GM23338 (cell line): ENCODE data around the gene GMPR. TPM values are rescaled to one million over a fixed set of nuclear protein-coding genes. Genes with fewer than 3 reads are reported as not detected.

Experiments used
- ATAC-seq: fragments of 200-7000 bp; cut with Tn5 transposase; 3 replicates; pipeline ENCODE4 v1.9.1; 2020
- DNase-seq: peaks from one replicate; pipeline ENCODE4 v3.0.0-alpha.2; 2015; ENCODE audit warnings: low spot score
- H2AFZ ChIP-seq: fragments of 200-600 bp; sonication (generic); 2 replicates; pipeline ENCODE4 v1.8.0; 2016; ENCODE audit warnings: antibody characterized with exemption, mild to moderate bottlenecking, moderate library complexity
- H3F3A ChIP-seq: fragments of 200-600 bp; sonication (generic); replicated peaks from 2 replicates; pipeline ENCODE4 v1.8.0; 2017; ENCODE audit warnings: antibody characterized with exemption, mixed run types, low read depth
- H3K27ac ChIP-seq: fragments of 200-600 bp; sonication (generic); 2 replicates; pipeline ENCODE4 v1.6.1; 2016; ENCODE audit warnings: low read depth
- H3K27me3 ChIP-seq: fragments of 200-600 bp; sonication (generic); 2 replicates; pipeline ENCODE4 v1.8.0; 2016; ENCODE audit warnings: mild to moderate bottlenecking, mixed run types, moderate library complexity; ENCODE audit not compliant: insufficient read depth
- H3K36me3 ChIP-seq: fragments of 200-600 bp; sonication (generic); 2 replicates; pipeline ENCODE4 v1.8.0; 2016; ENCODE audit warnings: mild to moderate bottlenecking; ENCODE audit not compliant: insufficient read depth
- H3K4me1 ChIP-seq: fragments of 200-600 bp; sonication (generic); 2 replicates; pipeline ENCODE4 v1.8.0; 2016; ENCODE audit warnings: mild to moderate bottlenecking, moderate library complexity; ENCODE audit not compliant: insufficient read depth
- H3K4me2 ChIP-seq: fragments of 200-600 bp; sonication (generic); 2 replicates; pipeline ENCODE4 v1.7.1; 2017; ENCODE audit warnings: mixed run types
- H3K4me3 ChIP-seq: fragments of 200-600 bp; sonication (generic); 2 replicates; pipeline ENCODE4 v1.6.1; 2016; ENCODE audit warnings: mixed run types
- H3K79me2 ChIP-seq: fragments of 200-600 bp; sonication (generic); replicated peaks from 2 replicates; pipeline ENCODE4 v1.8.0; 2017; ENCODE audit warnings: mild to moderate bottlenecking; ENCODE audit not compliant: insufficient read depth
- H3K9me2 ChIP-seq: fragments of 200-600 bp; sonication (generic); 2 replicates; pipeline ENCODE4 v1.8.0; 2017; ENCODE audit not compliant: insufficient read depth
- H4K20me1 ChIP-seq: fragments of 200-600 bp; sonication (generic); replicated peaks from 2 replicates; pipeline ENCODE4 v1.8.0; 2017; ENCODE audit warnings: mild to moderate bottlenecking; ENCODE audit not compliant: insufficient read depth
- H3K27ac Mint-ChIP-seq: 2 replicates; pipeline ENCODE4 v1.8.0; 2020; ENCODE audit warnings: inconsistent platforms, mild to moderate bottlenecking, moderate library complexity, mixed read lengths
- H3K27me3 Mint-ChIP-seq: 3 replicates; pipeline ENCODE4 v1.8.0; 2022; ENCODE audit warnings: low read depth, mild to moderate bottlenecking, moderate library complexity, mixed read lengths, inconsistent platforms; ENCODE audit not compliant: insufficient read depth, poor library complexity
- H3K36me3 Mint-ChIP-seq: 3 replicates; pipeline ENCODE4 v1.8.0; 2021; ENCODE audit warnings: low read depth, mild to moderate bottlenecking, inconsistent platforms, moderate library complexity, mixed read lengths
- H3K4me1 Mint-ChIP-seq: 3 replicates; pipeline ENCODE4 v1.8.0; 2020; ENCODE audit warnings: mild to moderate bottlenecking, inconsistent platforms, mixed read lengths
- H3K4me3 Mint-ChIP-seq: 3 replicates; pipeline ENCODE4 v1.8.0; 2021; ENCODE audit warnings: moderate library complexity, mild to moderate bottlenecking, inconsistent platforms, mixed read lengths
- H3K9me3 Mint-ChIP-seq: 3 replicates; pipeline ENCODE4 v1.8.0; 2020; ENCODE audit warnings: moderate library complexity, mild to moderate bottlenecking, inconsistent platforms, mixed read lengths
- CREB1 ChIP-seq: fragments of 250-450 bp; sonication (Bioruptor Pico); IDR thresholded peaks from 2 replicates; pipeline ENCODE4 v1.5.0; 2020; ENCODE audit warnings: low read depth, mild to moderate bottlenecking, moderate library complexity
- EZH2 ChIP-seq: fragments of 200-600 bp; sonication (generic); IDR thresholded peaks from one replicate; pipeline ENCODE4 v1.8.0; 2017; ENCODE audit warnings: antibody characterized with exemption, mild to moderate bottlenecking, low read depth; ENCODE audit not compliant: unreplicated experiment
- EZH2phosphoT487 ChIP-seq: fragments of 200-600 bp; sonication (generic); IDR thresholded peaks from one replicate; pipeline ENCODE4 v1.8.1; 2018; ENCODE audit warnings: antibody characterized with exemption; ENCODE audit not compliant: unreplicated experiment
- JUNB ChIP-seq: IDR thresholded peaks from one replicate; pipeline ENCODE4 v1.6.1; 2016; ENCODE audit warnings: antibody characterized with exemption; ENCODE audit not compliant: unreplicated experiment
- NANOG ChIP-seq: IDR thresholded peaks from 2 replicates; pipeline ENCODE4 v1.6.1; 2016; ENCODE audit warnings: antibody characterized with exemption, borderline replicate concordance
- POLR2AphosphoS5 ChIP-seq: IDR thresholded peaks from 2 replicates; pipeline ENCODE4 v1.6.1; 2016; ENCODE audit warnings: antibody characterized with exemption, low read depth
- STAT1 ChIP-seq: IDR thresholded peaks from one replicate; pipeline ENCODE4 v1.6.1; 2016; ENCODE audit warnings: antibody characterized with exemption; ENCODE audit not compliant: unreplicated experiment
- ZNF114 ChIP-seq: fragments of 250-450 bp; sonication (Bioruptor Pico); IDR thresholded peaks from 2 replicates; pipeline ENCODE4 v1.5.0; 2020; ENCODE audit warnings: mild to moderate bottlenecking, moderate library complexity
- ZNF331 ChIP-seq: fragments of 250-450 bp; sonication (Bioruptor Pico); IDR thresholded peaks from 2 replicates; pipeline ENCODE4 v1.5.0; 2020; ENCODE audit warnings: low read depth, mild to moderate bottlenecking, moderate library complexity
- polyA plus RNA-seq: library from polyadenylated mRNA; unstranded; fragments of >200 nt; fragmentation: Nextera tagmentation; extraction: Ambion mirVana; gene quantifications from 2 replicates; pipeline ENCODE4 v1.2.1, GENCODE V29; 2016
- total RNA-seq: library from RNA; depleted of rRNA; stranded (reverse); fragments of >200 nt; shearing (Covaris generic); gene quantifications from 2 replicates; pipeline ENCODE4 v1.2.3, GENCODE V29; 2014
- TF ChIP-seq, protein P1 (sequence below), 2 experiments: fragments of 200-600 bp in 1 of 2; sonication (generic) in 1 of 2; conservative IDR thresholded peaks; 2 replicates each; pipeline versions ENCODE4 v1.5.1 to v1.6.1; 2016 to 2017; ENCODE audit warnings: antibody characterized with exemption in 2 of 2, low read depth in 2 of 2, mild to moderate bottlenecking in 2 of 2, moderate library complexity in 1 of 2
- TF ChIP-seq, protein P2 (sequence below): IDR thresholded peaks from one replicate; pipeline ENCODE4 v1.6.1; 2018; ENCODE audit warnings: antibody characterized with exemption; ENCODE audit not compliant: unreplicated experiment

GMPR gene
- total and polyA plus RNA-seq, 2 experiments from 2014 or later = 0.23 to 0.35 TPM

DNA sequence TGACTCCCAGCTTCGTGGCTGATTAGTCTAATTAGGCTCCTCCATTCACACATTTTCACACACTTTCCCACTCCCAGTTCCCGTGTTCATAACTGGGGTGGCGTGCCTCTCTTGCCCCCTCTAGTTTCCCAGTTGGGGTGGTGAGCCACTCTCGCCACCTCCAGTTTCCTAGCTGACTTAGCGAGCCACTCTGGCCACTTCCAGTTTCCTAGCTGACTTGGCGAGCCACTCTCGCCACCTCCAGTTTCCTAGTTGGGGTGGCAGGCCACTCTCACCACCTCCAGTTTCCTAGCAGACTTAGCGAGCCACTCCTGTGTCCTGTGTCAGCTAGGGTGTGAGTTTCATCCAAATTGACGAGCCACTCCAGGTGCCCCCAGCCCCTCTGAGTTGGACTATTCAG is 7.4 kb upstream of the GMPR start:
- H3K27me3 ChIP-seq = 0 out of 2 replicates have a peak, but pooled peaks cover 1% of the 10 kb centered on the region
- no peak overlapping the region for H3K4me2 ChIP-seq
- H3K27ac ChIP-seq = no peak overlapping the region
- H3K79me2 ChIP-seq = no peaks in the 10 kb centered on the region
- Mint-ChIP-seq H3K4me3 (no peak overlapping the region), H3K27me3 (peaks cover 2% of the 10 kb centered on the region), H3K9me3 (peaks cover 4% of the 10 kb centered on the region; the same call in 1 of the 3 replicates), H3K4me1 (0 out of 3 replicates have a peak, but pooled peaks cover 2% of the 10 kb centered on the region), H3K27ac (no peak overlapping the region), H3K36me3 (no peaks in the 10 kb centered on the region)
- no peak for TF ChIP-seq STAT1
- TF ChIP-seq, protein P1, sequence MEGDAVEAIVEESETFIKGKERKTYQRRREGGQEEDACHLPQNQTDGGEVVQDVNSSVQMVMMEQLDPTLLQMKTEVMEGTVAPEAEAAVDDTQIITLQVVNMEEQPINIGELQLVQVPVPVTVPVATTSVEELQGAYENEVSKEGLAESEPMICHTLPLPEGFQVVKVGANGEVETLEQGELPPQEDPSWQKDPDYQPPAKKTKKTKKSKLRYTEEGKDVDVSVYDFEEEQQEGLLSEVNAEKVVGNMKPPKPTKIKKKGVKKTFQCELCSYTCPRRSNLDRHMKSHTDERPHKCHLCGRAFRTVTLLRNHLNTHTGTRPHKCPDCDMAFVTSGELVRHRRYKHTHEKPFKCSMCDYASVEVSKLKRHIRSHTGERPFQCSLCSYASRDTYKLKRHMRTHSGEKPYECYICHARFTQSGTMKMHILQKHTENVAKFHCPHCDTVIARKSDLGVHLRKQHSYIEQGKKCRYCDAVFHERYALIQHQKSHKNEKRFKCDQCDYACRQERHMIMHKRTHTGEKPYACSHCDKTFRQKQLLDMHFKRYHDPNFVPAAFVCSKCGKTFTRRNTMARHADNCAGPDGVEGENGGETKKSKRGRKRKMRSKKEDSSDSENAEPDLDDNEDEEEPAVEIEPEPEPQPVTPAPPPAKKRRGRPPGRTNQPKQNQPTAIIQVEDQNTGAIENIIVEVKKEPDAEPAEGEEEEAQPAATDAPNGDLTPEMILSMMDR (conservative IDR thresholded peaks at IDR 0.05; ENCODE audit: low read depth in 2 of 2) = 0 out of 4 replicates have a peak, but pooled peaks of 1 of the 2 experiments have one; percentile 13
- TF ChIP-seq CREB1 (CRISPR knock-in tag) = no peak
- no peak for DNase-seq
- no peaks in the 10 kb centered on the region for H3K9me2 ChIP-seq
- ATAC-seq = no peak
- no peak overlapping the region for H2AFZ ChIP-seq
- H3F3A ChIP-seq = no peaks in the 10 kb centered on the region
- no peak overlapping the region for H3K4me3 ChIP-seq
- no peaks in the 10 kb centered on the region for H4K20me1 ChIP-seq
- 0 out of 2 replicates have a peak, but pooled peaks cover 7% of the 10 kb centered on the region for H3K4me1 ChIP-seq
- no peaks in the 10 kb centered on the region for H3K36me3 ChIP-seq

DNA sequence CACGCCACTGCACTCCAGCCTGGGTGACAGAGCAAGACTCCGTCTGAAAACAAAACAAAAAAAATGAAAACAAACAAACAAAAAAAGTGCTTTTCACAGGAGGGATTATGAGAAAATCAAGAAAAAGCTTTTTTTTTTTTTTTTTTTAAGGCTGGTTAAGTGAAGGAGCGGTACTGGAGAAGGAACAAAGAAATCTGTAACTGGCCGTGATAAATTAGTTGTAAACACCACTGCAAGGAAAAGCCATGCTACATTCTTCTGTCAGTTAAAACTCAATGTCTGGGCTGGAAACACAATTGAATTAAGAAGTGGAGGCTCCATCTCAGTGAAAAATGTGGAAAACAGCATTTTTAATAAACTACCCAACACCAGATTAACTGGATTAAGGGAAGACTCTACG is 6.3 kb upstream of the GMPR start:
- Mint-ChIP-seq H3K9me3 (no peaks in the 10 kb centered on the region), H3K27me3 (peaks cover 4% of the 10 kb centered on the region), H3K4me1 (peaks cover 2% of the 10 kb centered on the region; the same call in 1 of the 3 replicates), H3K27ac (no peak overlapping the region), H3K36me3 (no peaks in the 10 kb centered on the region), H3K4me3 (no peak overlapping the region)
- no peak overlapping the region for H3K4me2 ChIP-seq
- peaks cover 11% of the 10 kb centered on the region for H3K27me3 ChIP-seq
- ATAC-seq (no peak), DNase-seq (no peak)
- H3F3A ChIP-seq = no peaks in the 10 kb centered on the region
- no peaks in the 10 kb centered on the region for H4K20me1 ChIP-seq
- H3K4me1 ChIP-seq = 0 out of 2 replicates have a peak, but pooled peaks cover 7% of the 10 kb centered on the region
- H3K4me3 ChIP-seq = no peak overlapping the region
- H3K79me2 ChIP-seq = no peaks in the 10 kb centered on the region
- no peak overlapping the region for H2AFZ ChIP-seq
- H3K36me3 ChIP-seq = no peaks in the 10 kb centered on the region
- no peak overlapping the region for H3K27ac ChIP-seq
- no peaks in the 10 kb centered on the region for H3K9me2 ChIP-seq
- TF ChIP-seq JUNB (no peak), ZNF114 (CRISPR knock-in tag) (no peak), CREB1 (CRISPR knock-in tag) (no peak), EZH2 (no peak), ZNF331 (no peak), NANOG (no peak), POLR2AphosphoS5 (no peak), STAT1 (no peak), EZH2phosphoT487 (no peak)
- TF ChIP-seq, protein P2, sequence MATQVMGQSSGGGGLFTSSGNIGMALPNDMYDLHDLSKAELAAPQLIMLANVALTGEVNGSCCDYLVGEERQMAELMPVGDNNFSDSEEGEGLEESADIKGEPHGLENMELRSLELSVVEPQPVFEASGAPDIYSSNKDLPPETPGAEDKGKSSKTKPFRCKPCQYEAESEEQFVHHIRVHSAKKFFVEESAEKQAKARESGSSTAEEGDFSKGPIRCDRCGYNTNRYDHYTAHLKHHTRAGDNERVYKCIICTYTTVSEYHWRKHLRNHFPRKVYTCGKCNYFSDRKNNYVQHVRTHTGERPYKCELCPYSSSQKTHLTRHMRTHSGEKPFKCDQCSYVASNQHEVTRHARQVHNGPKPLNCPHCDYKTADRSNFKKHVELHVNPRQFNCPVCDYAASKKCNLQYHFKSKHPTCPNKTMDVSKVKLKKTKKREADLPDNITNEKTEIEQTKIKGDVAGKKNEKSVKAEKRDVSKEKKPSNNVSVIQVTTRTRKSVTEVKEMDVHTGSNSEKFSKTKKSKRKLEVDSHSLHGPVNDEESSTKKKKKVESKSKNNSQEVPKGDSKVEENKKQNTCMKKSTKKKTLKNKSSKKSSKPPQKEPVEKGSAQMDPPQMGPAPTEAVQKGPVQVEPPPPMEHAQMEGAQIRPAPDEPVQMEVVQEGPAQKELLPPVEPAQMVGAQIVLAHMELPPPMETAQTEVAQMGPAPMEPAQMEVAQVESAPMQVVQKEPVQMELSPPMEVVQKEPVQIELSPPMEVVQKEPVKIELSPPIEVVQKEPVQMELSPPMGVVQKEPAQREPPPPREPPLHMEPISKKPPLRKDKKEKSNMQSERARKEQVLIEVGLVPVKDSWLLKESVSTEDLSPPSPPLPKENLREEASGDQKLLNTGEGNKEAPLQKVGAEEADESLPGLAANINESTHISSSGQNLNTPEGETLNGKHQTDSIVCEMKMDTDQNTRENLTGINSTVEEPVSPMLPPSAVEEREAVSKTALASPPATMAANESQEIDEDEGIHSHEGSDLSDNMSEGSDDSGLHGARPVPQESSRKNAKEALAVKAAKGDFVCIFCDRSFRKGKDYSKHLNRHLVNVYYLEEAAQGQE = no peak
- TF ChIP-seq, protein P1 (conservative IDR thresholded peaks at IDR 0.05; ENCODE audit: low read depth in 2 of 2) = no peak
